Hippocampal formation (tissue), 2 donors: ENCODE data around the gene BCAT1.
"Not testable (repeated sequence)": the region's sequence is repeated elsewhere in the genome, so short reads cannot be mapped to it uniquely, and the experiment has no call there.

ENCODE experiments used
- DNase-seq, 2 donors: peaks; one replicate each; lab custom pipeline; 2025; lab: John Stamatoyannopoulos, UW

The BCAT1 gene

DNA sequence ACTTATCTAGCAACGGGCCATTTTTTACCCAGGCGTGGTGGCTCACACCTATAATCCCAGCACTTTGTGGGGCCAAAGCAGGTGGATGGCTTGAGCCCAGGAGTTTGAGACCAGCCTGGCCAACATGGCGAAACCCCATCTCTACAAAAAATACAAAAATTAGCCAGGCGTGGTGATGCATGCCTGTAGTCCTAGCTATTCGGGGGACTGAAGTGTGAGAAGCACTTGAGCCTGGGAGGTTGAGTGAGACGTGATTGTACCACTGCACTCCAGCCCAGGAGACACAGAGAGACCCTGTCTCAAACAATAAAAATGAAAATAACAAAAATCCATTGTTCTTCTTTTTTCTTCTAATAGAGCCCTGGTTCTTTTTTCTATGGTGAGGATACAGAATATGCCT, 7.5 kb upstream of the BCAT1 start:
- not testable (repeated sequence) for DNase-seq

- no peak for DNase-seq
Observed at GRCh38 chr12:24955853-24956252, 7.0 kb upstream of the BCAT1 start.

DNA sequence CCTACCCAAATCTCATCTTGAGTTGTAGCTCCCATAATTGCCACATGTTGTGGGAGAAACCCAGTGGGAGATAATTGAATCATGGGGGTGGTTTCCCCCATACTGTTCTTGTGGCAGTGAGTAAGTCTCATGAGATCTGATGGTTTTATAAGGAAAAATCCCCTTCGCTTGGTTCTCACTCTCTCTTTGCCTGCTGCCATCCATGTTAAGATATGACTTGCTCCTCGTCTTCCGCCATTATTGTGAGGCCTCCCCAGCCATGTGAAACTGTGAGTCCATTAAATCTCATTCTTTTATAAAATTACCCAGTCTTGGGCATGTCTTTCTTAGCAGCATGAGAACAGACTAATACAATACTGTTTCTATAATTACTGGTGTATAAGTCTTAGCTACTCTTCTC, 6.5 kb upstream of the BCAT1 start:
- no peak for DNase-seq

GRCh38 chr12:24954261-24954660, 5.4 kb upstream of the BCAT1 start:
- no peak for DNase-seq

DNA sequence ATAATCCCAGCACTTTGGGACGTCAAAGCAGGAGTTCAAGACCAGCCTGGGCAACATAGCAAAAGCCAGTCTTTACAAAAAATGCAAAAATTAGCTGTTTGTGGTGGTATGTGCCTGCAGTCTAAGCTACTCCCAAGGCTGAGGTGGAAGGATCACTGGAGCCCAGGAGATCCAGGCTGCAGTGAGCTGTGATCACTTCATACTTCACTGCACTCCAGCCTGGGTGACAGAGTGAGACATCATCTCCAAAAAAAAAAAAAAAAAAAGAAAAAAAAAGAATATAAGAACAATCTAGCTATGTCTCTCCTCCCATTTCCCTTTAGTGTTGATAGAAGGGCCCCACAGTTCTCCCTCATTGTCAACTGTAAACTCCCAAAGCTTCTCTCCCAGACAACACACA, 3.5 kb upstream of the BCAT1 start:
- no peak for DNase-seq

DNA sequence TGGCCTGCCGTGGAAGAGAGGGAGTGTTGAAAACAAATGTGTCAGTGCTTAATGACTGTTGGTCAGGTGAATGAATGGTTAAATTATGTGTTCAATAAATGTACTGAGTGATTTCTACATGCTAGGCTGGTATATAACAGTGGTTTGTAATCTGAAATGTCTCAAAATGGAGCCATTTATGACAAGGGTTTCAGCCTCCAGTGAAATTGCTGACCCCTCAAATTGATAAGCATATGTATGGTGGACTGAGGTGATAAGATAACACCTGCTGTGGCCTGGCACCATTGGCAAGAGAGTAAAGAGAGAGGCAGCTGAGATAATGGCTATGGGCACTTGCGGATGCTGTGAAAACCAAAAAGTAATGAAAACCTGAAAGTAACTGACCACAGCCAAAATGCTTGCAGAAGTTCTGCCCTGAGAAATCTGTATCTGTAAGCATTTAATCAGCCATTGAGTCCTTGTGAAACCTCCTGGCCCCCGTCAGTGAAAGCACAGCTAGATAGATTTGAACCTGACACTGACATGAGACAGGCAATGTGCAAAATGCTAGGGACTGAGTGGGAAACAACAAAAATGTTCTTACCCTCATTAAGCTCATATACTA, 1.4 kb upstream of the BCAT1 start:
- DNase-seq, result no peak

DNA sequence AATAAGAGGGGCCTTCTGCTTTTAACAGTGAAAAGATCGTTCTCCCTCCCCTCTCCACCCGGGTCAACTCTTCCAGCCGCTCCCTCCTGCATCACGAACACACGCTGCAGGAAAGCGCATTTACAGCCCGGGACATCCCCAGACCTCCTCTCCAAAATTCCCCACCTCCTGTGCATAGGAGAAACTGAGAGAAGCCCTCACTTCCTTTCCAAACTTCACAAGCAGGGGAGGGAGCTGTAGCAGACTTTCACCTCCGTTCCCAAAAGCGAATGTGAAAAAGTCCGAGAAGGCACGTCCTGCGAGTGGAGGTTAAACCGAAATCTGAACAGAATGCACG, 513 bp downstream of the BCAT1 start:
- no peak for DNase-seq

DNA sequence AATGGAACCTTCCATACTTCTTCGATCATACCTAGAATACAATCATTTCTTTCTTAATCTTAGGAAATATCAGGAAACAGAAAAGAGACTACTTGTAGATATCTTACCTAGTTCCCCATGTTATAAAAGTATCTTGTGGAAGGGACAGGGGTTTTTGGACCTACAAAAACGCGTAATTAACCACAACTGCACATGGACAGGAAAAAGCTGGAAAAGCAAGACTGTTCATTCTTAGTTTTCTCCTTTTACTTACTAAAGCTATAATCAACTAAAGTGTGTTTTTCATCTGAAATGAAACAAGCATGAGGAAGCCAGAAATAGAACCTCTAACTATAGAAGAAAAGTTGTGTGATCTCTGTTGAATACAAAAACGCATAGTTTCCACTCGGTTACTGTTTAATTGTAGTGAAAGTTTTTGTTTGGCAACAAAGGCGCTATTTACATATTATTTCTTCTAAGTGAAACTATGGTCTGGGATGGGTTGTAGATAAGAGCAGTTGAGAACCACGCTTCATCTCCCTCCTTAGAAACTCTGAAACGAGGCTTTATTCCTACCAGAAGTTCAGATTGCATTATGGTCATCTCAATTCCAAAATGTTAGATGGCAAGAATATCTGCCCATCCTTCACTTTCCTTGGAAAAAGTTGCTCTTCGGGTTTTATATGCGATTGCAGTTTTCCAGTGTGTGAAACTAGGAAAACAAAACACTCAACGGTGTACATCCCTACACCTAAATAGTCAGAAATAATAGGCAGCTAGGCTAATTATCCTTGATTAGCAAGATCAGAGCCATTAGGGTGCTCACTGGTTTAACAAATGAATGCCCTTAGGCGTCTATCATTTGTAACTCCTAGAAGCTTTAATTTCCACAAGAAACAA, 1.1 kb downstream of the BCAT1 start:
- no peak for DNase-seq

DNA sequence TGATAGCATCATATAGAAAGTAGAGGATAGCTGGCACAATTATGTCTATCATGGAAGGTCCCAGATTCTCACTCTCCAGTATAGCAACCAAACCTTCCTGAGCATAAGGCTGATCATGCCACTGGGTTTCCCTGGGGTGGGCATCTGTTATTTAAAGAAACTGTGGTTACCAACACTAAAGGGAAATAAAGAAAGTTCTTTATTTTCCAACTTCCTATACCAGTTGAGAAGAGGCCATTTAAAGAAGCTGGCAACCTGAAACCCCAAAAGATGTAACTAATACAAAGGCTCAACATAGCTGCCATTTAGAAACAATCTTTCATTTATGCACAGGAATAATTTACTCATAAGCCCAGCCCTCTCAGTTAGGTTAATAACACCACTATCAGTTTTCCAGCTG, 3.1 kb downstream of the BCAT1 start:
- no peak for DNase-seq

DNA sequence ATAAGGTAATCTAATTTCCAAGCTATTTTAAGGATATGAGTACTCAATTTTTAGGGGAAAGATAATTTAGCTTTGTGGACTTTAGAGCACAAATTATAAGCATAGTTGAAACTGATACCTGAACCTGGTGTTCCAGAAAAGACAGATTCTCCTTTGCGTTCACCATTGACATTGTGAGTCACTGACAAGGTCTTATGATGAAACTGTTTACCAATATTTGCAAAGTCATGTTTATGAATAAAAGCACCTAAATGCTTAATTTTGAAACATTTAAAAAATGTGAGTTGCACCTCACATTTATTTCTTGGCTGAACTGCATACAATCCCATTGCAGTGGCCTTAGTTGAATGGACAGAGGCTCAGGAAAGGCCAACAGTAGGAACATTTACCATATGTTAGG, 3.9 kb downstream of the BCAT1 start:
- DNase-seq, result no peak

DNA sequence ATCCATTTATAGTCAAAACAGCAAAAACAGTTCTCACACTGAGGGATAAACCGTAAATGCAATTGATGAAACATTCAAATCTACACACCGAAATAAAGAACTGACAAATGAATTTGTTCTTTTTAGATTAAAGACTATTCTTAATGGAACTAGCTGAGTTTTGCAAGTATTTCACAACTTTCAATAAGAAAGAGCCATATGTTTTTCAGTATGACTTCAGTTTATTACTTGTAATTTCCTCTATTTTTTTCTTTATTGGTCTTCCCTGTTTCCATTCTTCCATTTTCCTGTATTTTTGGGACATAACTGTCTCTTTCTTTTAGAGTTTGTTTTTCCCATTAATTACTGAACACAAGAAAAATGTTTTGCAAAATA, 4.3 kb downstream of the BCAT1 start:
- no peak for DNase-seq

DNA sequence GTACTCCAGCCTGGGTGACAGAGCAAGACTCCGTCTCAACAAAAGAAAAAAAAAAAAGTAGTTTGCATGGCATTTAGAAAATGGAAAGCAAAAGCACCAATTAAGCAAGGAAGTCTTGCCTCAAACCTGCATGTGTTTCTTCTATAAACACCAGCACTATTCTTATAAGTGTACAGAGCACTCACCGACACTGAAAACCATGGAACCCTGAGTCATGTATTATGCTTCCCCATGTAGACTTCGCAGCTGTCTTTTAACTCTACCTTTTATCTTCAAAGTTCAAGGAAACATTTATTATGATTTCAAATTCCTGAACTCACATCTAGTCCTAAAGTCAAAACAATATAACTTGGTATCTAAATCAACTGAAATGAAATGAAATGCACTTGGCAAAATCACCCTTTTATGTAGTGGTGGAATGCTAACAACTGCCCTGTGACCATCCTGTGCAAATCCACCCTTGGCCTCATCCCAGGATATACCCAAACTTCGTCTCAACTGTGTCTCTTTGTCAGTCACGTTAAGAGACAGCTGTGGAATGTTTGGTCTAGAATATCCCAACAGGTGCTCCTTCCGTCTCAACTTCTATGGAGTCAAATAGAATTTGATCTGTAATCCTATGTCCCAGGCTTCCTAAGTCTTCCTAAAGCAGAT, 4.8 kb downstream of the BCAT1 start:
- DNase-seq, result no peak

DNA sequence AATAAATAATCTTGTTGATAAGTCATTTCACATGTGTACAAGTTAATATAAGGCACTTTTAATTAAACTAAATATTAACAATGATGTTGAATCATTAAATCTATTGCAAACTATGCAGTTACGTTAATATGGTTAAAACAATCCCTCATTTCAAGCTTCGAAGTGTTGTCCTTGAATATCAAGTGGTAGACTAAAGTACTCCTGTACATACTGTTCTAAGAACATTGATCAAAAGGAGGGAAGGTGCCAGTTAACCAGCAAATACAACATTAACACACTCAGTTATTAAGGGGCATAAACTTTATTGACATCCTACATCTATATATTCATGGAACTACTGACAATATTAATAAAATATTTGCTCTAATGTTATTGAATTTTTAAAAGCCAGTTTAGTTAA, 8.7 kb downstream of the BCAT1 start:
- DNase-seq, result no peak

- DNase-seq, result not testable (repeated sequence)
Observed at GRCh38 chr12:24939551-24939950, 9.3 kb downstream of the BCAT1 start.

- no peak for DNase-seq
Observed at GRCh38 chr12:24938341-24938740, 10.6 kb downstream of the BCAT1 start.

DNA sequence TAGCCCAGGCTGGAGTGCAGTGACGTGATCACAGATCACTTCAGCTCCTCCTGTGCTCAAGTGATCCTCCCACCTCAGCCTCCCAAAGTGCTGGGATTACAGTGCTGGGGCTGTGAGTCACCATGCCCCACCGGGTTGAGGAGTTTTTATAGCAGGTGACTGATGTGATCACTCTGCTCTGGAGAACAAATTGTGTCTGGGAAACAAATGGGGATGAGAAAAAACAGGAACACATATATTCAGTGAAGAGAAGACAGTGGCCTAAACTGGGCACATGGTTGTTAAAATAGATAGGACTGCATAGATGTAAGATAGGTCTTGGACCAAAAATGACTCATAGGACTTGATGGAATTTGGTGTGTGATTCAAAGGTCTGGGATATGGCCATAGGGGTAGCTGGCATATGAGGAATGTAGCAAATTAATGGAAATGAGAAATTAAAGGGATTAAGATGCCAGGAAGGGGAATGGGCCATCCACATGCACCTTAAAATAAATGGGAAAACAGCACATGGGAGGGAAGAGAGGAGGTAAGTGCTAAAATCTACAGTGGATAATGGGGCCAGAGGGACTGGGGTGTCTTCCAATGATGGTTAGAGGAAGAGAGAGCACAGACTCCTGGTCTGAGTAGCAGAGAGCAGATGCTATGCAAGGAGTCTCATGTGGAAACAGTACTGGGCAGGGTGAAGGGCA, 11.2 kb downstream of the BCAT1 start:
- no peak for DNase-seq

- no peak for DNase-seq
Observed at GRCh38 chr12:24933694-24934407, 15.1 kb downstream of the BCAT1 start.

- DNase-seq, result no peak
Observed at GRCh38 chr12:24931666-24932405, 17.1 kb downstream of the BCAT1 start.

DNA sequence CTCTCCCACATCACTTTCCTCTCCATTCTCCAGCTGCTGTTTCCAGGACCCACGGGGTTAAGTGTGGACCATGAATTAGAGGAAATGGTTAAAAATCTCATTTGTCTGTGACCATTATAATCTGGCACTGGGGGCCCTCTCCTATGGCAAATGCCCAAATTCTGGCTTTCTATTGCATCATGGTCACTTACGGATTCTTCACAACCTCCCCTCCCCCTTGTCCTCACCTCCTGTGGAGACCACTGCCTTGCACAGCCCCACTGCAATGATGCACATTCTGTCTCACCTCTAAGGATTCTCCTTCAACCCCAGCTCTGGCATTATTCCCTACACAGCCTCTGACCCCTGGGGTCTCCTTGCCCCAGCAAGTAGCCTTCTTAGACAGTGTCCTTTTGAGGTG, 18.9 kb downstream of the BCAT1 start:
- no peak for DNase-seq

GRCh38 chr12:24928533-24929306, 20.2 kb downstream of the BCAT1 start:
- DNase-seq, result not testable (repeated sequence)

- no peak for DNase-seq
Observed at GRCh38 chr12:24928131-24928530, 20.8 kb downstream of the BCAT1 start.
